GM12873 (cell line): ENCODE data around the gene UGT2B17.
A peak's percentile ranks its signal among the peaks of the same experiment; 100 is the strongest.

Source experiments
- TF ChIP-seq, protein P1 (sequence below): IDR thresholded peaks from 2 replicates; pipeline ENCODE4 v1.5.1; 2012; ENCODE audit warnings: low read depth, mild to moderate bottlenecking, moderate library complexity, low read length, control low read depth; ENCODE audit not compliant: insufficient read depth; ENCODE audit errors: missing control alignments

The UGT2B17 gene

DNA sequence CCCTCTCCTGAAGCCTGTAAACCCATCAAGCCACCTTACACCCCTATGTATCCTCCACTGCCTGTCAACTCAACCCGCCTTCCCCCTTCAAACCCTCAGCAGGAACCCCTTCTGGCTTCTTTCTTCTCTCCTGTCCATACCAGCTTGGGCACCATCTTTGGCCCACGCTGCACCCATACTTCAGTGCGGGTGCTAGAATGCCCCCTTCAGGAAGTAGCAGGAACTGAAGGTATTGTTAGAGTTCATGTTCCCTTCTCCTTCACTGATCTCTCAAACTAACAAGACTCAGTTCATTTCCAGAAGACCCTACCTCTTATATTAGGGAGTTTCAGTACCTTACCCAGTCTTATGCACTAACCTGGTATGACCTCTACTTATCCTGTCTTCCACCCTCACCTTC lies 1.5 kb upstream of the UGT2B17 start:
- TF ChIP-seq, protein P1, sequence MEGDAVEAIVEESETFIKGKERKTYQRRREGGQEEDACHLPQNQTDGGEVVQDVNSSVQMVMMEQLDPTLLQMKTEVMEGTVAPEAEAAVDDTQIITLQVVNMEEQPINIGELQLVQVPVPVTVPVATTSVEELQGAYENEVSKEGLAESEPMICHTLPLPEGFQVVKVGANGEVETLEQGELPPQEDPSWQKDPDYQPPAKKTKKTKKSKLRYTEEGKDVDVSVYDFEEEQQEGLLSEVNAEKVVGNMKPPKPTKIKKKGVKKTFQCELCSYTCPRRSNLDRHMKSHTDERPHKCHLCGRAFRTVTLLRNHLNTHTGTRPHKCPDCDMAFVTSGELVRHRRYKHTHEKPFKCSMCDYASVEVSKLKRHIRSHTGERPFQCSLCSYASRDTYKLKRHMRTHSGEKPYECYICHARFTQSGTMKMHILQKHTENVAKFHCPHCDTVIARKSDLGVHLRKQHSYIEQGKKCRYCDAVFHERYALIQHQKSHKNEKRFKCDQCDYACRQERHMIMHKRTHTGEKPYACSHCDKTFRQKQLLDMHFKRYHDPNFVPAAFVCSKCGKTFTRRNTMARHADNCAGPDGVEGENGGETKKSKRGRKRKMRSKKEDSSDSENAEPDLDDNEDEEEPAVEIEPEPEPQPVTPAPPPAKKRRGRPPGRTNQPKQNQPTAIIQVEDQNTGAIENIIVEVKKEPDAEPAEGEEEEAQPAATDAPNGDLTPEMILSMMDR, result peak; percentile 45

DNA sequence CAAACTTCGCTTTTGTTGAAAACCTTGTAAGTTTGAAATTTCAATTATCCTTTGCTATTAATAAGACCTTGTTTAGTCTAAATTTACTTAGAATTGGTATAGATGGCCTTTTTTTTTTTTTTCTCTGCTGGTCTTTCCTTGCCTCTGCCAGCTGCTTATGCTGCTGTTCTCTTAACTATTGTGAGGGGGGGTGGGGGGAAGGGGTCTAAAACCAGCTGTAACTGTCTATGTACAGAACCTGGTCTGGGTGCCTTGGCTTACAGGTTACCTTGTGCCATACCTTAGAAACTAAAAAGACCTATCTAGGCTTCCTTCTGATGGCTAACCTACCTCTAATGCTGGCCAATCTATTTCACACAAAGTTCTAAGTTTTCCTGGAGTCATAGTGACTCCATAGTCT lies 1.0 kb downstream of the UGT2B17 start:
- TF ChIP-seq, protein P1, result no peak

DNA sequence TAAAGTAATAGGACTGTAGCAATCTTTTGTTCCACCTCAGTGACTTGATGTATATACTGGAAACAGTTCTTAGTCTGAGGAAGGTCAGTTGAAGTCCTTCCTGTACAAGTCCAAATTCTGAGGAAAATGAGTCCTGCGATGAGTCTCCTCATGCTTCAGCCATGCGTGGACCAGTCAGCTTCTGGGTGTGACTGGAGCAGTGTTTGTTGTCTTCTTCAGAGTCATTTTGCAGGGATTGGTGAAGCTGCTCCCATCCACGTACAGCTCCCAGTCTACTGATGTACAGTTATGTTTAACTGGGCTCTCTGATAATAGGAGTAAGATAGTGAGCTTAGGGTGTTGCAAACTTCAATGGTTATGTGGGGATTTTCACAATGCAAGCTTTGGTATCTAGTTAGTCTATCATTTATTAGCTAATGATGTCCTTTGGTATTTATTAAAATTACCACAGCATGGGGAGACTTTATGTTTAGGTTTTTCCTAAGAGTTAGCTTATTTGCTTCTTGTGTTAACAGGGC lies 3.4 kb downstream of the UGT2B17 start:
- TF ChIP-seq, protein P1, result no peak

DNA sequence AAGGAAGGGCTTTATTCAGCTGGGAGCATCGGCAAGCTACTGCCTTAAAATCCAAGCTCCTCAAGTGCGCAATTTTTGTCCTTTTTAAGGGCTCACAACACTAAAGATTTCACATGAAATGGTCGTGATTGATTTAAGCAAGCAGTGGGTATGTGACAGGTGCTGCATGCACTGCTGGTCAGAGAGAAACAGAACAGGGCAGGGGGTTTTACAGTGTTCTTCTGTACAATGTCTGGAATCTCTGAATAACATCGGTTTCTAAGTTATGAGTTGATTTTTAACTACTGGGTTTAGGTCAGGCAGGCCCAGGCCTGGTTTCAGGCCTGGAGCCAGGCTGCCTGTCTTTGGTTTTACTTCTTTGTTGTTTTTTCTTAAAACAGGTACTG lies 6.0 kb downstream of the UGT2B17 start:
- TF ChIP-seq, protein P1, result no peak

DNA sequence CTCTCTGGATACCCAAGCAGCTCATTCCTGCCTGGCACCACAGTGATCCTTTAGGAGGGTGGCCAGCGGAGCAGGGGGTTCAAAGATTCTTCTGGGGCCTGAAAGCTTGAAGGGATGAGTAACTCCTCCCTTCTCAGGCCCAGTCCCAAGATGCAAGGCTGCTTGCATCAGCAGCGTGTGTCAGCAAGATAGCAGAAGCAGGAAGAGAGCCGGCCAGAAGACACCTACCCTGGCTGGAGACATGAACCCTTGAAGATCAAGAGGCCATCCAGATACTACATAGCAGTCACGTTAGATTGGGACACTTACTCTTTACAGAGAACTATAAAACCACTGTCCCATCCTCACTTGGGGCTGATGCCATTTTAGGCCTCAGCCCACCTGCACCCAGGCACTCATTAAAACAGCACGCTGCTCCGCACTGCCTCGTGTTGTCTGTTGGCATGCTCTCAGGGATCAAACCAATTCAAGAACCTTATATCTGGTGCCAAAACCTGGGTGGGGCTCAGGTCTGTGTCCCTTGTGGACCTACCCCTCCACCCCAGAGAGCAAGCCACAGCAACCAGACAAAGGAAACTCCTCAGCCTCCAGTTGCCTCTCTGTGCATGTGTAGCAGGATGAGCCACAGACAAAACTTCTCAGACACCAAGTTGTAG lies 6.5 kb downstream of the UGT2B17 start:
- TF ChIP-seq, protein P1, result no peak

DNA sequence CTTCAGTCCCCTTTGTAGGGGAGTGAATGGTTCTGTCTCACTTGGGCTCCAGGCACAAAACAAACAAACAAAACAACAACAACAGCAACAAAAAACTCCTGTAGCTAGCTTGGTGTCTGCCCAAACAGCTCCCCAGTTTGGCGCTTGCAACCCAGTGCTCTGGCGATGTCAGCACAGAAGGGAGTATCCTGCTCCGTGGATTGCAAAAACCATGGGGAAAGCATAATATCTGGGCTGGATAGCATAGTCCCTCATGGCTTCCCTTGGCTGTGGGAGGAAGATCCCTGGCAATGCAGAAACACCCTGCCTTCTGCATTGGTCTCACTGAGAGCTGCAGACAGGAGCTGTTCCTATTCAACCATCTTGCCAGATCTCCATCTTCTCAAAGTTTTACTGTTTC lies 39.7 kb downstream of the UGT2B17 start:
- TF ChIP-seq, protein P1, result no peak

DNA sequence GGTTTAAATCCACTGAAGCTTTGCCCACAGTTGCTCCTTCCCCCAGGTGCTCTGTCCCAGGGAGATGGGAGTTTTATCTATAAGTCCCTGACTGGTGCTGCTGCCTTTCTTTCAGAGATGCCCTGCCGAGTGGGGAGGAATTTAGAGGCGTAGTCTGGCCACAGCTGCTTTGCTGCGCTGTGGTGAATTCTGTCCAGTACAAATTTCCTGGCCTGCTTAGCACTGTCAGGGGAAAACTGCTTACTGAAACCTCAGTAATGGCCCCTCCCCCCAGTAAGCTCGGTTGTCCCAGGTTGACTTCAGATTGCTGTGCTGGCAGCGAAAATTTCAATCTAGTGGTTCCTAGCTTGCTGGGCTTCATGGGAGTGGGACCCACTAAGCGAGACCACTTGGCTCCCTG lies 40.1 kb downstream of the UGT2B17 start:
- TF ChIP-seq, protein P1, result no peak
